Measurements from ENCODE around the gene SLC6A16. TPM values are rescaled to one million over a fixed set of nuclear protein-coding genes. Genes with fewer than 3 reads are reported as not detected.
"Not testable (repeated sequence)": the region's sequence is repeated elsewhere in the genome, so short reads cannot be mapped to it uniquely, and the experiment has no call there.

Gene SLC6A16
- total RNA-seq (2021) = 2.9 and 3.2 TPM in 2 replicates
- long read RNA-seq = 0 reads

GRCh38 chr19:49324801-49325576 is at the start of gene SLC6A16:
SLC6A16 (minus strand) TSS chr19:49325191; CDS start chr19:49311347, 13,844 bp downstream.
- TF ChIP-seq CTCF (conservative IDR thresholded peaks at IDR 0.05) = no peak
- H3K27ac Mint-ChIP-seq = no peak within 1 kb of the TSS
- WGBS (ENCODE audit: extremely low coverage, insufficient read length, low lambda C conversion rate) = no CpG with 5 or more reads among the region's 38 CpGs

GRCh38 chr19:49373174-49373573 is 48.2 kb upstream of the SLC6A16 start:
- H3K4ac ChIP-seq (ENCODE audit: low read depth, low read length); H3K4me3 Mint-ChIP-seq; H3K14ac ChIP-seq (ENCODE audit: insufficient read depth, low read length); H3K27ac ChIP-seq (ENCODE audit: insufficient read length, low read depth, low read length); H3K4me1 ChIP-seq (ENCODE audit: insufficient read depth, low read length); DNase-seq; H3K27me3 ChIP-seq (ENCODE audit: insufficient read depth, low read length); H2BK5ac ChIP-seq (ENCODE audit: insufficient read length, low read length); H2BK120ac ChIP-seq (ENCODE audit: low read depth, low read length, poor library complexity, severe bottlenecking); H3K4me2 ChIP-seq (ENCODE audit: insufficient read depth, insufficient read length, low read length); H3K18ac ChIP-seq (ENCODE audit: insufficient read length, low read depth, low read length); H3K79me2 ChIP-seq (ENCODE audit: insufficient read depth, low read length); H4K20me1 ChIP-seq (ENCODE audit: control insufficient read depth, insufficient read depth, insufficient read length); H4K8ac ChIP-seq (replicated peaks; ENCODE audit: insufficient read length, low read depth, low read length); H2BK15ac ChIP-seq (ENCODE audit: low read depth, low read length); H3K23me2 ChIP-seq (ENCODE audit: insufficient read length, low read depth, low read length, poor library complexity, severe bottlenecking); H2BK12ac ChIP-seq (ENCODE audit: insufficient read length, low read depth, low read length); H4K91ac ChIP-seq (ENCODE audit: insufficient read length, low read depth, low read length); H3K23ac ChIP-seq (ENCODE audit: insufficient read length, low read depth, low read length); H3T11ph ChIP-seq (ENCODE audit: low read length); H4K5ac ChIP-seq (ENCODE audit: insufficient read length, low read depth, low read length); H3K27ac Mint-ChIP-seq; H3K9ac ChIP-seq (ENCODE audit: extremely low read depth, insufficient read length, low read length); H2BK20ac ChIP-seq (ENCODE audit: low read depth, low read length, poor library complexity, severe bottlenecking); H3K56ac ChIP-seq (ENCODE audit: insufficient read length, low read depth, low read length); H2AK5ac ChIP-seq (ENCODE audit: insufficient read length, low read length); H3K4me1 Mint-ChIP-seq; H3K79me1 ChIP-seq (ENCODE audit: insufficient read depth, low read depth, low read length, poor library complexity, severe bottlenecking); H2AFZ ChIP-seq (ENCODE audit: low read length): not testable (repeated sequence)
- peaks cover 11% of the 10 kb centered on the region for H3K9me3 ChIP-seq (ENCODE audit: control insufficient read depth, low read depth, low read length)
- Mint-ChIP-seq H3K27me3 (ENCODE audit: low read depth) (peaks cover 25% of the 10 kb centered on the region), H3K36me3 (ENCODE audit: insufficient read depth in 1 of 3, low read depth in 3 of 3) (peaks cover 10 to 16% (median 12%) of the 10 kb centered on the region in 3 experiments; a peak in 6 of 7 replicates), H3K9me3 (peaks cover 16 to 21% of the 10 kb centered on the region in 2 experiments)
- no CpG with 5 or more reads among the region's 3 CpGs for WGBS (ENCODE audit: extremely low coverage, insufficient read length, low lambda C conversion rate)

More at GRCh38 chr19:49324801-49325576, at the start of gene SLC6A16:
- Histone ChIP-seq H2AK5ac (ENCODE audit: insufficient read length, low read length) (no peak within 1 kb of the TSS), H3K27me3 (ENCODE audit: insufficient read depth, low read length) (no peaks in the 10 kb centered on the region), H3K56ac (ENCODE audit: insufficient read length, low read depth, low read length) (no peak within 1 kb of the TSS), H2BK12ac (ENCODE audit: insufficient read length, low read depth, low read length) (no peak within 1 kb of the TSS), H2BK20ac (ENCODE audit: low read depth, low read length, poor library complexity, severe bottlenecking) (no peak within 1 kb of the TSS), H3K23me2 (ENCODE audit: insufficient read length, low read depth, low read length, poor library complexity, severe bottlenecking) (no peaks in the 10 kb centered on the region), H3K79me1 (ENCODE audit: insufficient read depth, low read depth, low read length, poor library complexity, severe bottlenecking) (no peaks in the 10 kb centered on the region), H3K4ac (ENCODE audit: low read depth, low read length) (no peak within 1 kb of the TSS), H4K20me1 (ENCODE audit: control insufficient read depth, insufficient read depth, insufficient read length) (no peaks in the 10 kb centered on the region), H2AFZ (ENCODE audit: low read length) (no peak within 1 kb of the TSS), H3K27ac (ENCODE audit: insufficient read length, low read depth, low read length) (no peak within 1 kb of the TSS), H4K8ac (replicated peaks; ENCODE audit: insufficient read length, low read depth, low read length) (no peak within 1 kb of the TSS), H4K5ac (ENCODE audit: insufficient read length, low read depth, low read length) (no peak within 1 kb of the TSS), H3K4me2 (ENCODE audit: insufficient read depth, insufficient read length, low read length) (no peak within 1 kb of the TSS), H4K91ac (ENCODE audit: insufficient read length, low read depth, low read length) (no peak within 1 kb of the TSS), H3K9me3 (ENCODE audit: control insufficient read depth, low read depth, low read length) (no peaks in the 10 kb centered on the region), H2BK120ac (ENCODE audit: low read depth, low read length, poor library complexity, severe bottlenecking) (no peak within 1 kb of the TSS), H3K4me1 (ENCODE audit: insufficient read depth, low read length) (no peaks in the 10 kb centered on the region), H3K79me2 (ENCODE audit: insufficient read depth, low read length) (no peaks in the 10 kb centered on the region), H2BK5ac (ENCODE audit: insufficient read length, low read length) (no peak within 1 kb of the TSS), H3K9ac (ENCODE audit: extremely low read depth, insufficient read length, low read length) (no peak within 1 kb of the TSS), H3K23ac (ENCODE audit: insufficient read length, low read depth, low read length) (no peak within 1 kb of the TSS), H3T11ph (ENCODE audit: low read length) (no peak within 1 kb of the TSS), H3K18ac (ENCODE audit: insufficient read length, low read depth, low read length) (no peak within 1 kb of the TSS), H2BK15ac (ENCODE audit: low read depth, low read length) (no peak within 1 kb of the TSS), H3K14ac (ENCODE audit: insufficient read depth, low read length) (no peak within 1 kb of the TSS)
- Mint-ChIP-seq H3K4me1 (no peaks in the 10 kb centered on the region; a peak in 1 of 4 replicates), H3K4me3 (no peak within 1 kb of the TSS), H3K27me3 (ENCODE audit: low read depth) (no peaks in the 10 kb centered on the region; the same call in none of the 2 replicates), H3K9me3 (peaks cover 14 to 19% of the 10 kb centered on the region in 2 experiments; a peak in 4 of 5 replicates), H3K36me3 (ENCODE audit: insufficient read depth in 1 of 3, low read depth in 3 of 3) (peaks cover 4 to 26% (median 16%) of the 10 kb centered on the region in 3 experiments; a peak in 6 of 7 replicates)
- DNase-seq = no peak
